HFF-Myc (cell line): ENCODE data around the gene CDH13.

Source experiments
- DNase-seq: peaks from one replicate; pipeline ENCODE4 v3.0.0-alpha.2; 2011; ENCODE audit warnings: low read depth; ENCODE audit errors: extremely low read depth
- H3K4me3 ChIP-seq: replicated peaks from 2 replicates; pipeline ENCODE4 v1.5.1; 2011; ENCODE audit warnings: low read depth, mild to moderate bottlenecking, control low read depth, low read length
- CTCF ChIP-seq: IDR thresholded peaks from 2 replicates; pipeline ENCODE4 v1.5.1; 2012; ENCODE audit warnings: mild to moderate bottlenecking, low read depth, low read length, control low read depth; ENCODE audit errors: missing control alignments

Gene CDH13

GRCh38 chr16:83355570-83356218 is 728.9 kb downstream of the CDH13 start:
- H3K4me3 ChIP-seq, result no peak overlapping the region
- DNase-seq, result no peak
- no peak for TF ChIP-seq CTCF

DNA sequence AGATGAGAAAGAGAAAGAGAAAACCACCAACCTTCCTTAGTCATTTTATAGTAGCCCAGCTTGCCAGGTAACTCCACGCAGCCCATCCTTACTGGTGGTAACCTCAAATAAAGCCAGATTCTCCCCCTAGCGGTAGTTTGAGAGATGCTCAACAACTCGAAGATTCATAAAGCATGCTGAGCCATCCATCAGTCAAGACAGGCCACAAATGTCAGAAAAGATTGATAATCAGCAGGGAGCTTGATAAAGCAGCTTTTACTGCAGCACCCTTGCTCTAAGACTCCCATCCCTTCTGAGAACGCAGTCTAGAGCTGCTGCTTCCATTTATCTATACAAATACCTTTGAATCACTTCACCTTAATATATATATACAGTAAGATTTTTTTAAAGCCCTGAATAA is 729.5 kb downstream of the CDH13 start:
- DNase-seq, result peak; percentile 43
- H3K4me3 ChIP-seq, result no peak overlapping the region
- peak; percentile 77 for TF ChIP-seq CTCF

DNA sequence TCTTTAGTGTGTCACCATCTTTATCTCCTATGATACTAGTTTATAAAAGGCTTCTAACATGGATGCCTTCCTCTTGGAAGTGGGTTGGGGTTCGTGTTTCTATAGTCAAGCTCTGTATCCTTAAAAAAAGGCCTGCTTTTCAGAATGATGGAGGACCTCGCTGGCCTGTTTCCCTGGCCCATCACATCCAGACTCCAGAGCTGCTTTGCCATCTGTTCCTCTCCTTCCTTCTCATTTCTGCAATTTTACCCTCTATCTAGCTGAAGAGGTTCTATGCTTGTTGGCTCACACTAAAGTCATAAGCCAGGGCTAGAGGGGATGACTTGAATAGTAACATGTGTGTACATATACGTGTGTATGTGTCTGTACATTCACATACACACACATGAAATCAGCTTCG is 730.2 kb downstream of the CDH13 start:
- TF ChIP-seq CTCF, result no peak
- no peak for DNase-seq

DNA sequence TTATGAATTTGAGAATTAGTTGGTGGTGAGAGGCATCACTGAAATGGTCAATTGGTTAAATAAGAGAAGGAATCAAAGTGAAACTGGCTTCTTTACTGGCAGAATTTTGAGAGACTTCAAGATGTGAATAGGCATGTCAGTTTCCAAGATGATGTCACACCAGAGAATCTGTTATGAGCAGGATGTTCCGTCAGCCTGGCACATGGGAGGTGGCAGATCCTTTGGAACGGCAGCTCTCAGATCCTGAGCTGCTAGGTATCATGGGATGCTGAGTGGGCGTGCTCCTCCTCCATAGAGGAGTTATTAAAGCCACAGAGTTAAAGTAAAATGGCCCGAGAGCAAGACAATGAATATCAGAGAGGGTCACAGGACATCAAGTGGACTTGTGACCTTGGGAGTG is 736.8 kb downstream of the CDH13 start:
- TF ChIP-seq CTCF, result no peak
- H3K4me3 ChIP-seq, result no peak overlapping the region
- no peak for DNase-seq

More for the DNA sequence above, 730.2 kb downstream of the CDH13 start:
- no peak overlapping the region for H3K4me3 ChIP-seq

DNA sequence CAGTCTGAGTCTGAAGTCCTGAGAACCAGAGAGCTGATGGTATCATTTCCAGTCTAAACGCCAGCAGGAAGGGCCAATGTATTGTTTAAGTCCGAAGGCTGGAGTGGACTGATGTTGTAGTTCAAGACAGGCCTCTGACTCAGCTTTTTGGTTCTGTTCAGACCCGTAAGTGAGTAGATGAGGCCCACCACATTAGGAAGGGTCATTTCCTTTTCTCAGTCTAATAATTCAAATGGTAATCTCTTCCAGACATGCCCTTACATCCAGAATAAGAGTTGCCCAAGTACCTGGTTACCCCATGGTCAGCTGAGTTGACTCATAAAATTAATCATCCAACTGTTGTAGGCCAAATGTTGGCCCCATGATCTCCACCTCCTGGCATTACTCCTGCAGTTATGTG is 738.4 kb downstream of the CDH13 start:
- TF ChIP-seq CTCF, result no peak
- no peak for DNase-seq
- H3K4me3 ChIP-seq, result no peak overlapping the region

GRCh38 chr16:83366228-83366627 is 739.5 kb downstream of the CDH13 start:
- TF ChIP-seq CTCF, result no peak
- no peak overlapping the region for H3K4me3 ChIP-seq
- no peak for DNase-seq

- TF ChIP-seq CTCF, result no peak
- no peak overlapping the region for H3K4me3 ChIP-seq
- no peak for DNase-seq
Observed at GRCh38 chr16:83374979-83375378, 748.2 kb downstream of the CDH13 start.
